ENCODE data around the gene SRSF1.

The SRSF1 gene

GRCh38 chr17:57956291-57957119 lies 50.5 kb downstream of the SRSF1 start:
- H3K4me3 ChIP-seq (ENCODE audit: low read length in 2 of 2): peak overlapping the region in 1 of 2 donors; percentile 73
- no peaks in the 10 kb centered on the region for H3K9me3 ChIP-seq (ENCODE audit: control insufficient read depth in 2 of 2, low read length in 2 of 2)
- H3K9ac ChIP-seq (ENCODE audit: low read depth in 1 of 2, low read length in 2 of 2): no peak overlapping the region
- H3K27me3 ChIP-seq (ENCODE audit: control insufficient read depth in 2 of 2, insufficient read depth in 2 of 2, low read length in 2 of 2): peaks cover 0 to 2% of the 10 kb centered on the region in 2 donors
- H3K4me1 ChIP-seq (ENCODE audit: control insufficient read depth in 2 of 2, insufficient read depth in 2 of 2, low read length in 2 of 2): peaks cover 12 to 14% of the 10 kb centered on the region in 2 donors
- no peak overlapping the region for H3K27ac ChIP-seq (ENCODE audit: low read depth in 2 of 2, low read length in 2 of 2)
- H3K36me3 ChIP-seq (ENCODE audit: control insufficient read depth in 2 of 2, insufficient read depth in 2 of 2, low read length in 2 of 2): no peaks in the 10 kb centered on the region

- Histone ChIP-seq H3K9ac (ENCODE audit: low read depth in 1 of 2, low read length in 2 of 2) (peak within 1 kb of the TSS; percentile 65 to 73), H3K27ac (ENCODE audit: low read depth in 2 of 2, low read length in 2 of 2) (peak within 1 kb of the TSS; percentile 82 to 88), H3K36me3 (ENCODE audit: control insufficient read depth in 2 of 2, insufficient read depth in 2 of 2, low read length in 2 of 2) (no peaks in the 10 kb centered on the region), H3K4me3 (ENCODE audit: low read length in 2 of 2) (peak within 1 kb of the TSS; percentile 63 to 73), H3K9me3 (ENCODE audit: control insufficient read depth in 2 of 2, low read length in 2 of 2) (no peaks in the 10 kb centered on the region), H3K4me1 (ENCODE audit: control insufficient read depth in 2 of 2, insufficient read depth in 2 of 2, low read length in 2 of 2) (peaks cover 12 to 19% of the 10 kb centered on the region in 2 donors), H3K27me3 (ENCODE audit: control insufficient read depth in 2 of 2, insufficient read depth in 2 of 2, low read length in 2 of 2) (peaks cover 0 to 2% of the 10 kb centered on the region in 2 donors)
Observed at GRCh38 chr17:57955183-57955931, 51.7 kb downstream of the SRSF1 start, which contains the start of gene CUEDC1. Gene CUEDC1, minus strand, starts transcription at chr17:57955412. Its CDS starts 69,848 bp downstream, at chr17:57885564.

DNA sequence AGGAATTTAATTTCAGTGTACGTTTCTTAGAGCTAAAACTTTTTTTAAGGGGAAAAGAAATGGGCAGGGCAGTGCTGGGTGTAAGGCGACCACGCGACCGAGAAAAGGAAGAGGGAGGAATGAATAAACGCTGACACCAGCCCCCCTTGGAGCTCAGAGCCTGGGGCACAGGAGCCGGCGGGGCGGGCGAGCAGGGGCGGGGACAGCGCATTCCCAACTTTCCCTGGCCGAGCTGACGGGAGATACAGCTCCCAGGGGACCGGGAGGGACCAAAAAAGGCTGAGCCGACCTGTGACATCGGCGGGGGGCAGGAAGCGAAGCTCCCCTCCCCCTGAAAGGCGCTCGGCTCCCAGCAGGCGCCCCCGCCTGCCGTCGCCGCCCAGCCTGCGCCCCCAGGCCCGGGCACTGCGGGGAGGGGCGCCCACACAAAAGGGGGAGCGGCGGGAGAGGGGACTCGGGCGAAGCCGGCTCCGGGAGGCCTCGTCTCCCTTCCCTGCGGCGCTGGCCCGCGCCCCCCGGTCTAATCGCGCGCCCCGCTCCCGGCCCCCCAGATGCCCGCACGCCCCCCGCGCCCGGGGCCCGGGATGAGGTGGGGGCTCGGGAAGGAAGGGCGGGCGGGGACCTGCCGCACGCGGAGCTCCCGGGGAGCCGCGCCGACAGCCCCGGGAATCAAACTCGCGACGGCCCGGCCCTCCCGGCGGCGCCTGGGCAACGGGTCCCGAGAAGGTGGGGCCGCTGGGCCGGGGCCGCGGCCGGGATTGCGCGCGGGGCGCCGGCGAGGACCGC lies 52.5 kb downstream of the SRSF1 start:
- peak overlapping the region; percentile 56 to 73 for H3K9ac ChIP-seq (ENCODE audit: low read depth in 1 of 2, low read length in 2 of 2)
- peaks cover 12 to 19% of the 10 kb centered on the region in 2 donors for H3K4me1 ChIP-seq (ENCODE audit: control insufficient read depth in 2 of 2, insufficient read depth in 2 of 2, low read length in 2 of 2)
- H3K27ac ChIP-seq (ENCODE audit: low read depth in 2 of 2, low read length in 2 of 2): peak overlapping the region; percentile 82 to 88
- peak overlapping the region; percentile 62 to 66 for H3K4me3 ChIP-seq (ENCODE audit: low read length in 2 of 2)
- H3K27me3 ChIP-seq (ENCODE audit: control insufficient read depth in 2 of 2, insufficient read depth in 2 of 2, low read length in 2 of 2): peaks cover 0 to 2% of the 10 kb centered on the region in 2 donors
- H3K36me3 ChIP-seq (ENCODE audit: control insufficient read depth in 2 of 2, insufficient read depth in 2 of 2, low read length in 2 of 2): no peaks in the 10 kb centered on the region
- H3K9me3 ChIP-seq (ENCODE audit: control insufficient read depth in 2 of 2, low read length in 2 of 2): no peaks in the 10 kb centered on the region

DNA sequence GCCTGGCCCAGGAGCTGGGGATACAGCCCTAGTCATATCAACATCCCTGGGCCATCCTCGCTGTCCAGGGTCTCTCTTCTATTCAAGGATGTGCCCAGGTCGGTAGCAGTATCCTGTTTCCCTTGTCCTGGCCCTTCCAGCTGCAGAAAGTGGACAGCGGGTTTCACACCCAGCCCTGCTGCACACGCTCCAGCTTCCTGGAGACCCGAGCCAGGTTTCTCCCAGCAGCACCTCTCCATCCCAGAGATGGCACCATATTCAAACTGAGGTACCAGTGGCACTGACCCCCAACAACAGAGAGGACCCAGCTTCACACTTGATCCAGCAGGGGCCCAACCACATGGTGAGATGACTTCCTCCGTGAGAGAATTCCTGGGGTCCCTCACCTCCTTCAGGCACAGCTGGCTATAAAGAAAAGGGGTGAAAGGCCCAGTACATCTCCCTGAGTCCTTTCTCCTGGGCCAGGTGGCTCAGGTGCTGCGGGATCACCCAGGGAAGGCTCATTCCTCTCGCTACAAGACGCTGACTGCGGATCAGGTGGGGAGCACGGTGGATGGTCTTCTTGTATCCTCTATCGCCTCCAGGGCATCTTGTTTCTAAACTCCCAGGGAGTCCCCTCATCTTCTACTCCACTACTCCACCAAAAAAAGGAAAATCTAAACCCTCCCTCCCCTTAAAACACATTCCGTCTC lies 53.2 kb downstream of the SRSF1 start:
- Histone ChIP-seq H3K27ac (ENCODE audit: low read depth in 2 of 2, low read length in 2 of 2) (peak overlapping the region; percentile 82 to 88), H3K9ac (ENCODE audit: low read depth in 1 of 2, low read length in 2 of 2) (peak overlapping the region; percentile 9 to 73), H3K27me3 (ENCODE audit: control insufficient read depth in 2 of 2, insufficient read depth in 2 of 2, low read length in 2 of 2) (peaks cover 0 to 2% of the 10 kb centered on the region in 2 donors), H3K9me3 (ENCODE audit: control insufficient read depth in 2 of 2, low read length in 2 of 2) (no peaks in the 10 kb centered on the region), H3K4me3 (ENCODE audit: low read length in 2 of 2) (peak overlapping the region; percentile 8 to 62), H3K36me3 (ENCODE audit: control insufficient read depth in 2 of 2, insufficient read depth in 2 of 2, low read length in 2 of 2) (no peaks in the 10 kb centered on the region), H3K4me1 (ENCODE audit: control insufficient read depth in 2 of 2, insufficient read depth in 2 of 2, low read length in 2 of 2) (peaks cover 16 to 23% of the 10 kb centered on the region in 2 donors)

Measured in mucosa of rectum (tissue), 2 donors.